ENCODE data around the gene CGB1. TPM values are rescaled to one million over a fixed set of nuclear protein-coding genes. Genes with fewer than 3 reads are reported as not detected.
A peak's percentile ranks its signal among the peaks of the same experiment; 100 is the strongest.
"Not testable (repeated sequence)": the region's sequence is repeated elsewhere in the genome, so short reads cannot be mapped to it uniquely, and the experiment has no call there.

Gene CGB1
- total RNA-seq, 2 experiments from 2014 or later, result not detected

GRCh38 chr19:49059053-49059452 is 22.4 kb upstream of the CGB1 start:
- no peaks in the 10 kb centered on the region for H3K9me3 Mint-ChIP-seq
- intact Hi-C loops (cut with DNase I, micrococcal nuclease), result loop anchor here in 1 of 2 experiments (5.0 kb wide), 1 partner anchor 42 kb away; the partner anchor contains the start of gene LHB
- Histone ChIP-seq H3K36me3 (ENCODE audit: insufficient read depth, low read length) (no peaks in the 10 kb centered on the region), H3K9me3 (ENCODE audit: control insufficient read depth in 1 of 2, insufficient read depth in 1 of 2, low read length in 2 of 2) (peaks cover 0 to 20% of the 10 kb centered on the region in 2 experiments), H3K27ac (ENCODE audit: low read depth in 1 of 2, low read length in 2 of 2) (no peak overlapping the region), H3K4me3 (ENCODE audit: low read length) (no peak overlapping the region), H3K4me1 (ENCODE audit: insufficient read depth, low read length) (peaks cover 27% of the 10 kb centered on the region), H3K27me3 (ENCODE audit: control insufficient read depth in 1 of 2, insufficient read depth in 2 of 2, low read length in 2 of 2) (peaks cover 28 to 37% of the 10 kb centered on the region in 2 experiments)
- peaks cover 60% of the 10 kb centered on the region for H3K27me3 Mint-ChIP-seq
- CTCF ChIA-PET, result no interaction called here
- no peak overlapping the region for H3K27ac Mint-ChIP-seq
- POLR2A ChIA-PET, result interaction anchor here (1.5 kb wide), 1 partner anchor 65 kb away, joined by 3 read pairs; the partner anchor contains the start of gene RUVBL2
- H3K4me3 Mint-ChIP-seq, result peak overlapping the region; percentile 27
- H3K36me3 Mint-ChIP-seq (ENCODE audit: low read depth), result no peaks in the 10 kb centered on the region
- TF ChIP-seq CTCF (IDR thresholded peaks at IDR 0.05), result no peak
- DNase-seq (no peak), ATAC-seq (ENCODE audit: poor library complexity) (no peak)
- peaks cover 21% of the 10 kb centered on the region for H3K4me1 Mint-ChIP-seq (ENCODE audit: low read depth)

- H3K27ac Mint-ChIP-seq, result no peak overlapping the region
- Histone ChIP-seq H3K27ac (ENCODE audit: low read depth in 1 of 2, low read length in 2 of 2) (no peak overlapping the region), H3K4me3 (ENCODE audit: low read length) (no peak overlapping the region), H3K27me3 (ENCODE audit: control insufficient read depth in 1 of 2, insufficient read depth in 2 of 2, low read length in 2 of 2) (peaks cover 26 to 36% of the 10 kb centered on the region in 2 experiments), H3K9me3 (ENCODE audit: control insufficient read depth in 1 of 2, insufficient read depth in 1 of 2, low read length in 2 of 2) (peaks cover 0 to 20% of the 10 kb centered on the region in 2 experiments), H3K4me1 (ENCODE audit: insufficient read depth, low read length) (peaks cover 26% of the 10 kb centered on the region), H3K36me3 (ENCODE audit: insufficient read depth, low read length) (no peaks in the 10 kb centered on the region)
- H3K27me3 Mint-ChIP-seq, result peaks cover 55% of the 10 kb centered on the region
- peaks cover 21% of the 10 kb centered on the region for H3K4me1 Mint-ChIP-seq (ENCODE audit: low read depth)
- no peaks in the 10 kb centered on the region for H3K36me3 Mint-ChIP-seq (ENCODE audit: low read depth)
- POLR2A ChIA-PET, result interaction anchor here (1.5 to 2.1 kb wide), 2 partner anchors 13 to 65 kb away, joined by 3 to 4 read pairs; partner anchors contain the start of gene RUVBL2
- H3K4me3 Mint-ChIP-seq, result peak overlapping the region; percentile 89
- H3K9me3 Mint-ChIP-seq, result no peaks in the 10 kb centered on the region
- ATAC-seq (ENCODE audit: poor library complexity) (no peak), DNase-seq (peak in 1 of 14 experiments; percentile 29)
- intact Hi-C loops (cut with DNase I, micrococcal nuclease), result loop anchor here in 1 of 2 experiments (5.0 kb wide), 1 partner anchor 41 kb away; the partner anchor contains the start of gene LHB
- CTCF ChIA-PET, result interaction anchor here (0.9 kb wide), 1 partner anchor 65 kb away, joined by 3 read pairs; the partner anchor contains the start of genes GYS1 and RUVBL2
- TF ChIP-seq CTCF (IDR thresholded peaks at IDR 0.05), result no peak
Measured at GRCh38 chr19:49058562-49058961, 21.9 kb upstream of the CGB1 start.

GRCh38 chr19:49057636-49058234 is 21.0 kb upstream of the CGB1 start, which contains the start of gene CGB7:
TSS of gene CGB7 (minus strand) at chr19:49057749. CDS start at chr19:49055375, 2,374 bp downstream.
- intact Hi-C loops (cut with DNase I, micrococcal nuclease), result loop anchor here in 1 of 2 experiments (5.0 kb wide), 1 partner anchor 40 kb away; the partner anchor contains the start of gene LHB
- TF ChIP-seq CTCF (IDR thresholded peaks at IDR 0.05), result no peak
- ATAC-seq (ENCODE audit: poor library complexity), result peak; percentile 28
- Mint-ChIP-seq H3K9me3 (no peaks in the 10 kb centered on the region), H3K4me1 (ENCODE audit: low read depth) (peaks cover 21% of the 10 kb centered on the region), H3K27me3 (peaks cover 51% of the 10 kb centered on the region), H3K36me3 (ENCODE audit: low read depth) (no peaks in the 10 kb centered on the region), H3K27ac (no peak within 1 kb of the TSS), H3K4me3 (peak within 1 kb of the TSS; percentile 89)
- DNase-seq, result peak in 11 of 14 experiments; percentile 15 to 68 (median 42)
- Histone ChIP-seq H3K4me1 (ENCODE audit: insufficient read depth, low read length) (peaks cover 26% of the 10 kb centered on the region), H3K9me3 (ENCODE audit: control insufficient read depth in 1 of 2, insufficient read depth in 1 of 2, low read length in 2 of 2) (peaks cover 0 to 20% of the 10 kb centered on the region in 2 experiments), H3K36me3 (ENCODE audit: insufficient read depth, low read length) (no peaks in the 10 kb centered on the region), H3K27me3 (ENCODE audit: control insufficient read depth in 1 of 2, insufficient read depth in 2 of 2, low read length in 2 of 2) (peaks cover 26 to 36% of the 10 kb centered on the region in 2 experiments), H3K27ac (ENCODE audit: low read depth in 1 of 2, low read length in 2 of 2) (no peak within 1 kb of the TSS), H3K4me3 (ENCODE audit: low read length) (peak within 1 kb of the TSS; percentile 59)
- CTCF ChIA-PET, result interaction anchor here (0.9 to 2.3 kb wide), 2 partner anchors 56 to 64 kb away, joined by 3 to 8 read pairs; partner anchors contain the start of genes GYS1, LIN7B and RUVBL2
- POLR2A ChIA-PET, result interaction anchor here (0.6 to 2.1 kb wide), 3 partner anchors 14 to 64 kb away, joined by 3 to 4 read pairs (median 4); partner anchors contain the start of genes GYS1 and RUVBL2

- H3K4me3 Mint-ChIP-seq, result peak overlapping the region; percentile 89
- peak; percentile 12 for ATAC-seq (ENCODE audit: poor library complexity)
- Histone ChIP-seq H3K4me3 (ENCODE audit: low read length) (peak overlapping the region; percentile 59), H3K4me1 (ENCODE audit: insufficient read depth, low read length) (peaks cover 26% of the 10 kb centered on the region), H3K27me3 (ENCODE audit: control insufficient read depth in 1 of 2, insufficient read depth in 2 of 2, low read length in 2 of 2) (peaks cover 26 to 36% of the 10 kb centered on the region in 2 experiments), H3K9me3 (ENCODE audit: control insufficient read depth in 1 of 2, insufficient read depth in 1 of 2, low read length in 2 of 2) (peaks cover 0 to 20% of the 10 kb centered on the region in 2 experiments)
- CTCF ChIA-PET, result interaction anchor here (0.5 to 2.3 kb wide), 5 partner anchors 38 to 574 kb away, joined by 3 to 8 read pairs (median 3); partner anchors contain the start of gene LIN7B
- POLR2A ChIA-PET, result interaction anchor here (1.1 to 2.1 kb wide), 3 partner anchors 15 to 64 kb away, joined by 3 to 4 read pairs (median 4); partner anchors contain the start of genes GYS1 and RUVBL2
- peaks cover 51% of the 10 kb centered on the region for H3K27me3 Mint-ChIP-seq
- peak in 1 of 14 experiments; percentile 8 for DNase-seq
- peaks cover 21% of the 10 kb centered on the region for H3K4me1 Mint-ChIP-seq (ENCODE audit: low read depth)
- not testable (repeated sequence) for H3K9me3 Mint-ChIP-seq; H3K36me3 Mint-ChIP-seq (ENCODE audit: low read depth); H3K36me3 ChIP-seq (ENCODE audit: insufficient read depth, low read length); H3K27ac Mint-ChIP-seq; H3K27ac ChIP-seq (ENCODE audit: low read depth in 1 of 2, low read length in 2 of 2)
- intact Hi-C loops (cut with DNase I, micrococcal nuclease), result loop anchor here in 1 of 2 experiments (5.0 kb wide), 1 partner anchor 40 kb away; the partner anchor contains the start of gene LHB
Measured at GRCh38 chr19:49056902-49057596, 20.4 kb upstream of the CGB1 start.
